NCI-H146 (cell line): ENCODE measurements around the gene EME2.
"Not testable (repeated sequence)": the region's sequence is repeated elsewhere in the genome, so short reads cannot be mapped to it uniquely, and the experiment has no call there.

Experiments
- DNase-seq: peaks from one replicate; lab custom pipeline; 2025; lab: John Stamatoyannopoulos, UW

Gene EME2

GRCh38 chr16:1772362-1772907 is at the start of gene EME2:
TSS of gene EME2 (plus strand) at chr16:1772810. CDS start at chr16:1773228, 418 bp downstream.
- peak; percentile 73 for DNase-seq

- DNase-seq, result peak; percentile 26
These were observed 49.0 kb upstream of the EME2 start for GRCh38 chr16:1723450-1724147.

- no peak for DNase-seq
These were observed 48.1 kb upstream of the EME2 start for GRCh38 chr16:1724491-1724890.

GRCh38 chr16:1726661-1727502 is 45.7 kb upstream of the EME2 start:
- no peak for DNase-seq

GRCh38 chr16:1727651-1728624 is 44.7 kb upstream of the EME2 start:
- no peak for DNase-seq

- DNase-seq, result no peak
These were observed 43.6 kb upstream of the EME2 start for GRCh38 chr16:1729026-1729425.

- DNase-seq, result no peak
These were observed 43.2 kb upstream of the EME2 start for GRCh38 chr16:1729445-1729844.

GRCh38 chr16:1731073-1731472 is 41.5 kb upstream of the EME2 start:
- DNase-seq, result no peak

- no peak for DNase-seq
These were observed 41.0 kb upstream of the EME2 start for GRCh38 chr16:1731603-1732002.

GRCh38 chr16:1732071-1732470 is 40.5 kb upstream of the EME2 start:
- DNase-seq, result no peak

- not testable (repeated sequence) for DNase-seq
These were observed 40.0 kb upstream of the EME2 start for GRCh38 chr16:1732551-1732987.

- DNase-seq, result no peak
These were observed 38.5 kb upstream of the EME2 start for GRCh38 chr16:1734123-1734522.

GRCh38 chr16:1734816-1735215 is 37.8 kb upstream of the EME2 start:
- no peak for DNase-seq

- no peak for DNase-seq
These were observed 32.4 kb upstream of the EME2 start for GRCh38 chr16:1740234-1740633.

GRCh38 chr16:1740781-1741490 is 31.7 kb upstream of the EME2 start:
- no peak for DNase-seq

- no peak for DNase-seq
These were observed 31.0 kb upstream of the EME2 start for GRCh38 chr16:1741553-1742165.

GRCh38 chr16:1743376-1744337 is 29.0 kb upstream of the EME2 start:
- no peak for DNase-seq

GRCh38 chr16:1744338-1744840 is 28.2 kb upstream of the EME2 start:
- no peak for DNase-seq

- no peak for DNase-seq
These were observed 27.3 kb upstream of the EME2 start for GRCh38 chr16:1745181-1745899.
